ENCODE results near the gene MAZ.

The MAZ gene

GRCh38 chr16:29845656-29846055 is 39.3 kb downstream of the MAZ start:
- Histone ChIP-seq H3K27me3 (ENCODE audit: insufficient read depth, low read length, poor library complexity, severe bottlenecking) (no peaks in the 10 kb centered on the region), H3K4me3 (ENCODE audit: low read length, poor library complexity, severe bottlenecking) (no peak overlapping the region), H3K4me2 (ENCODE audit: low read depth, low read length, poor library complexity, severe bottlenecking) (no peak overlapping the region), H3K4me1 (ENCODE audit: insufficient read depth, low read length, poor library complexity, severe bottlenecking) (no peaks in the 10 kb centered on the region), H3K36me3 (ENCODE audit: insufficient read depth, low read length) (no peaks in the 10 kb centered on the region), H3K9me2 (replicated peaks; ENCODE audit: low read depth, low read length) (no peaks in the 10 kb centered on the region), H3K79me2 (ENCODE audit: insufficient read depth, low read length) (no peaks in the 10 kb centered on the region), H3F3A (ENCODE audit: low read depth) (no peaks in the 10 kb centered on the region), H3K9ac (ENCODE audit: low read depth, low read length, poor library complexity, severe bottlenecking) (no peak overlapping the region), H3K9me3 (ENCODE audit: insufficient read depth, low read depth, low read length) (no peaks in the 10 kb centered on the region), H2AFZ (ENCODE audit: low read length) (no peak overlapping the region), H4K20me1 (ENCODE audit: insufficient read depth, low read length, poor library complexity, severe bottlenecking) (no peaks in the 10 kb centered on the region)
- TF ChIP-seq EZH2phosphoT487 (IDR thresholded peaks at IDR 0.05; ENCODE audit: borderline replicate concordance) (no peak), CTCF (conservative IDR thresholded peaks at IDR 0.05; ENCODE audit: low read length) (no peak)

- Histone ChIP-seq H3K9me2 (replicated peaks; ENCODE audit: low read depth, low read length) (no peaks in the 10 kb centered on the region), H3K9ac (ENCODE audit: low read depth, low read length, poor library complexity, severe bottlenecking) (no peak overlapping the region), H3K4me3 (ENCODE audit: low read length, poor library complexity, severe bottlenecking) (no peak overlapping the region), H3K4me2 (ENCODE audit: low read depth, low read length, poor library complexity, severe bottlenecking) (no peak overlapping the region), H3K4me1 (ENCODE audit: insufficient read depth, low read length, poor library complexity, severe bottlenecking) (no peaks in the 10 kb centered on the region), H3K79me2 (ENCODE audit: insufficient read depth, low read length) (no peaks in the 10 kb centered on the region), H3F3A (ENCODE audit: low read depth) (no peaks in the 10 kb centered on the region), H2AFZ (ENCODE audit: low read length) (no peak overlapping the region), H3K36me3 (ENCODE audit: insufficient read depth, low read length) (no peaks in the 10 kb centered on the region), H4K20me1 (ENCODE audit: insufficient read depth, low read length, poor library complexity, severe bottlenecking) (no peaks in the 10 kb centered on the region), H3K27me3 (ENCODE audit: insufficient read depth, low read length, poor library complexity, severe bottlenecking) (no peaks in the 10 kb centered on the region), H3K9me3 (ENCODE audit: insufficient read depth, low read depth, low read length) (no peaks in the 10 kb centered on the region)
- no peak for TF ChIP-seq EZH2phosphoT487 (IDR thresholded peaks at IDR 0.05; ENCODE audit: borderline replicate concordance)
- peak; percentile 92 for TF ChIP-seq CTCF (conservative IDR thresholded peaks at IDR 0.05; ENCODE audit: low read length)
Measured at GRCh38 chr16:29848420-29849297, 42.3 kb downstream of the MAZ start.

- no peak overlapping the region for H3K9ac ChIP-seq (ENCODE audit: low read depth, low read length, poor library complexity, severe bottlenecking)
- H3K4me3 ChIP-seq (ENCODE audit: low read length, poor library complexity, severe bottlenecking), result no peak overlapping the region
- H3F3A ChIP-seq (ENCODE audit: low read depth), result no peaks in the 10 kb centered on the region
- TF ChIP-seq EZH2phosphoT487 (IDR thresholded peaks at IDR 0.05; ENCODE audit: borderline replicate concordance) (no peak), CTCF (conservative IDR thresholded peaks at IDR 0.05; ENCODE audit: low read length) (no peak)
- no peaks in the 10 kb centered on the region for H3K9me3 ChIP-seq (ENCODE audit: insufficient read depth, low read depth, low read length)
- H3K4me2 ChIP-seq (ENCODE audit: low read depth, low read length, poor library complexity, severe bottlenecking), result no peak overlapping the region
- H3K27me3 ChIP-seq (ENCODE audit: insufficient read depth, low read length, poor library complexity, severe bottlenecking), result no peaks in the 10 kb centered on the region
- H3K79me2 ChIP-seq (ENCODE audit: insufficient read depth, low read length), result no peaks in the 10 kb centered on the region
- no peaks in the 10 kb centered on the region for H3K4me1 ChIP-seq (ENCODE audit: insufficient read depth, low read length, poor library complexity, severe bottlenecking)
- no peaks in the 10 kb centered on the region for H4K20me1 ChIP-seq (ENCODE audit: insufficient read depth, low read length, poor library complexity, severe bottlenecking)
- H2AFZ ChIP-seq (ENCODE audit: low read length), result no peak overlapping the region
- no peaks in the 10 kb centered on the region for H3K9me2 ChIP-seq (replicated peaks; ENCODE audit: low read depth, low read length)
- no peaks in the 10 kb centered on the region for H3K36me3 ChIP-seq (ENCODE audit: insufficient read depth, low read length)
Measured at GRCh38 chr16:29849505-29849904, 43.2 kb downstream of the MAZ start.

All from Loucy (cell line).